A549 (cell line): ENCODE measurements around the gene INTS7.

Source experiments
- CBX2 ChIP-seq: fragments of 200-600 bp; sonication (generic); IDR thresholded peaks from 2 replicates; pipeline ENCODE4 v1.6.1; 2016; ENCODE audit warnings: low read depth, mild to moderate bottlenecking, borderline replicate concordance
- EHMT2 ChIP-seq: fragments of 200-600 bp; sonication (generic); IDR thresholded peaks from 2 replicates; pipeline ENCODE4 v1.6.1; 2016; ENCODE audit warnings: antibody characterized with exemption, low read depth, mild to moderate bottlenecking, moderate library complexity
- EP300 ChIP-seq, 2 experiments: fragments of >200 bp; sonication (Bioruptor Twin); formaldehyde crosslinking; IDR thresholded peaks; 2 replicates in 1 of 2; 3 replicates in 1 of 2; pipeline ENCODE4 v1.6.1; 2016 to 2017
- KDM1A ChIP-seq: fragments of 200-600 bp; sonication (generic); IDR thresholded peaks from 2 replicates; pipeline ENCODE4 v1.6.1; 2016; ENCODE audit warnings: low read depth, mild to moderate bottlenecking
- REST ChIP-seq: fragments of 200-600 bp; sonication (generic); IDR thresholded peaks from 2 replicates; pipeline ENCODE4 v1.6.1; 2016; ENCODE audit warnings: antibody characterized with exemption, mild to moderate bottlenecking, moderate library complexity

- TF ChIP-seq KDM1A, result no peak
- no peak for TF ChIP-seq EP300 (IDR thresholded peaks at IDR 0.05)
- TF ChIP-seq EHMT2, result no peak
- no peak for TF ChIP-seq REST
- no peak for TF ChIP-seq CBX2
These were observed 113.7 kb downstream of the INTS7 start for GRCh38 chr1:211921579-211922095.
